Panc1 (cell line): ENCODE results near the gene PIGA.
A peak's percentile ranks its signal among the peaks of the same experiment; 100 is the strongest.

Experiments
- CTCF ChIP-seq: fragments of 450-650 bp; IDR thresholded peaks from 2 replicates; pipeline ENCODE4 v1.5.1; 2017; ENCODE audit warnings: mild to moderate bottlenecking
- POLR2AphosphoS5 ChIP-seq: IDR thresholded peaks from 2 replicates; pipeline ENCODE4 v1.6.1; 2012; ENCODE audit warnings: mild to moderate bottlenecking, low read depth, low read length, moderate library complexity
- SIN3A ChIP-seq: IDR thresholded peaks from 2 replicates; pipeline ENCODE4 v1.6.1; 2012; ENCODE audit warnings: low read depth, mild to moderate bottlenecking, low read length, moderate library complexity, borderline replicate concordance; ENCODE audit not compliant: insufficient read depth

DNA sequence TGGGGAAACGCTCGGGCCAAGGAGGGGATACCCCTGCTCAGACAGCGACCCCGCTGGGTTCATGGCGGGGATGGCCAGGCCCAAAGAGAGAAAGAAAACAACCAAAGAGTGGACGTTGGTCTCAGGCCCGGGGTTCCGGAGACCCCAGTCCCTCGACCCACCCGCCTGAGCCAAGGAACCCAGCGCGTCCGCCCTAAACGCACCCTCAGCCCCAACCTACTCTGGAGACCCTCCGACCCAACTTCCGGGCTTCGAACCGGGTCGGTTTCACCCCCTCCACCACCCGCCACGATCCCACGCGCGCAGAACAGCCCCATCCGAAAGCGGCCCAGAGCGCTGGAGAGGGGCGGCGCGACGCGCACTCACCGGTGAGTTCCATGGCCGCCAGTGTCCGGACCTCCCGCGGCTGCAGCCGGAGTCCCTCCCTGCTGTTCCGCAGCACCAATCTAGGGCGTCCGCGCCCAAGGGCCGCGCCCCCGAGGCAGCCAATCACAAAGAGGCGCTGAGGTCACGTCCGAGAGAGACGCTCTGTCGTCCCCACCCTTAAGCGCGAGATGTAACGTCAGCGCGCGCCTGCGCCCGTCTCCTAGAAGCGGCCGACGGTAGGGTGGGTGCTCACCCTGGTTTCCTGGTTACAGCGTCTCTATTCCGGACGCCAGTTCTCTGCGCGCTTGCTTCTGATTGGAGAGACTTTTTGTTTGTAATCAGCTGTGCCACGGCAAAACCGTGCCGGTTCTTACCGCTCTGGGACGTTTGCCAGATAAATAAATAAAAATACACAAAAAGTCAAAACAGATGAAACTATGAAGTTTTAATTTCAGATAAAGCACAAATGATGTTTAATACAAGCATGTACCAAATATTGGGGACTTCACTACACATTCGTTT is at the start of gene PIGA:
- no peak for TF ChIP-seq CTCF
- TF ChIP-seq SIN3A, result peak; percentile 68; the same call in 1 of the 2 replicates
- TF ChIP-seq POLR2AphosphoS5, result no peak
